Naive thymus-derived CD8-positive, alpha-beta T cell (primary cell): ENCODE data around the gene DENND11. TPM values are rescaled to one million over a fixed set of nuclear protein-coding genes. Genes with fewer than 3 reads are reported as not detected.

Source experiments
- ATAC-seq, 2 donors: fragments of 150-1000 bp; cut with Tn5 transposase in 1 of 2; sonication (Bioruptor Pico), chemical (Tn5 transposase) in 1 of 2; 1 replicate in 1 of 2; 2 replicates in 1 of 2; pipeline ENCODE4 v1.10.0; 2021; ENCODE audit warnings: mild to moderate bottlenecking in 2 of 2, moderate library complexity in 2 of 2
- POLR2A ChIA-PET: fragments of 350-600 bp; sonication (Branson Sonifier 250); formaldehyde crosslinking; loops from one replicate; lab custom pipeline; 2021; ENCODE audit warnings: antibody characterized with exemption; lab: Charles Lee
- DNase-seq, 10 donors: peaks; one replicate each; pipeline versions ENCODE4 v3.0.0 to v3.0.0-alpha.2; 2020 to 2022
- H3K27ac Mint-ChIP-seq, 10 donors: one replicate each; pipeline ENCODE4 v1.8.0; 2020 to 2022; ENCODE audit warnings: mild to moderate bottlenecking in 10 of 10, mixed read lengths in 10 of 10, moderate library complexity in 4 of 10, inconsistent platforms in 1 of 10
- H3K27me3 Mint-ChIP-seq, 5 donors: one replicate each; pipeline ENCODE4 v1.8.0; 2021 to 2022; ENCODE audit warnings: mixed read lengths in 5 of 5
- H3K36me3 Mint-ChIP-seq, 3 donors: one replicate each; pipeline ENCODE4 v1.8.0; 2020 to 2022; ENCODE audit warnings: mixed read lengths in 3 of 3, mild to moderate bottlenecking in 2 of 3, inconsistent platforms in 1 of 3
- H3K4me1 Mint-ChIP-seq, 4 donors: one replicate each; pipeline ENCODE4 v1.8.0; 2021 to 2022; ENCODE audit warnings: mixed read lengths in 4 of 4
- H3K4me3 Mint-ChIP-seq, 10 donors: one replicate each; pipeline ENCODE4 v1.8.0; 2020 to 2022; ENCODE audit warnings: mild to moderate bottlenecking in 10 of 10, mixed read lengths in 10 of 10, moderate library complexity in 6 of 10, inconsistent platforms in 1 of 10
- H3K9me3 Mint-ChIP-seq, 9 donors: one replicate each; pipeline ENCODE4 v1.8.0; 2020 to 2022; ENCODE audit warnings: mixed read lengths in 9 of 9, mild to moderate bottlenecking in 3 of 9, inconsistent platforms in 1 of 9, moderate library complexity in 1 of 9
- polyA plus RNA-seq, 3 donors: library from polyadenylated mRNA; unstranded; fragments of 300-500 nt; fragmentation: Illumina TruSeq; gene quantifications; one replicate each; pipeline ENCODE4 v1.2.3, GENCODE V29; 2021
- total RNA-seq, 8 experiments: library from RNA in 2 of 8; stranded (reverse) in 2 of 8; gene quantifications; one replicate each; pipeline ENCODE4 v1.2.3 and lab custom pipeline; 2021 to 2026

DENND11 gene
- 10 to 100 TPM; 65.4 to 68.0 TPM for total RNA-seq
- polyA plus RNA-seq: 10 to 100 TPM; 16.4 to 30.0 (median 20.3) TPM
- 101 to 302 (median 224) reads per million in 6 experiments for total RNA-seq (lab: John Stamatoyannopoulos, UW)

- peaks cover 0 to 3% (median 0%) of the 10 kb centered on the region in 5 donors for H3K27me3 Mint-ChIP-seq
- peaks cover 0 to 8% (median 0%) of the 10 kb centered on the region in 3 donors for H3K36me3 Mint-ChIP-seq
- H3K4me3 Mint-ChIP-seq: peak within 1 kb of the TSS; percentile 84 to 95 (median 89)
- POLR2A ChIA-PET: interaction anchor here (1.0 to 4.2 kb wide), 5 partner anchors 10 to 1224 kb away, joined by 3 to 75 read pairs (median 6); partner anchors contain the start of genes AGK and SSBP1
- peaks cover 38 to 48% (median 45%) of the 10 kb centered on the region in 4 donors for H3K4me1 Mint-ChIP-seq
- H3K27ac Mint-ChIP-seq: peak within 1 kb of the TSS; percentile 88 to 97 (median 95)
- peak; percentile 25 to 68 (median 57) for DNase-seq
- ATAC-seq: peak; percentile 75 to 80
- no peaks in the 10 kb centered on the region for H3K9me3 Mint-ChIP-seq
These were observed at the start of gene DENND11 for GRCh38 chr7:141702047-141702567. Gene DENND11, minus strand, starts transcription at chr7:141702166. Its CDS starts 13 bp downstream, at chr7:141702153.

GRCh38 chr7:141748396-141748795 is 46.4 kb upstream of the DENND11 start:
- DNase-seq (no peak), ATAC-seq (no peak)
- Mint-ChIP-seq H3K27me3 (no peaks in the 10 kb centered on the region), H3K4me3 (no peak overlapping the region), H3K27ac (no peak overlapping the region), H3K36me3 (peaks cover 41 to 89% (median 68%) of the 10 kb centered on the region in 3 donors), H3K4me1 (peaks cover 0 to 6% (median 0%) of the 10 kb centered on the region in 4 donors), H3K9me3 (peaks cover 0 to 37% (median 23%) of the 10 kb centered on the region in 9 donors)
- POLR2A ChIA-PET: no interaction called here

- POLR2A ChIA-PET: no interaction called here
- no peak for ATAC-seq
- Mint-ChIP-seq H3K36me3 (peaks cover 12 to 82% (median 26%) of the 10 kb centered on the region in 3 donors), H3K9me3 (no peaks in the 10 kb centered on the region), H3K4me3 (no peak overlapping the region), H3K27ac (no peak overlapping the region), H3K4me1 (peaks cover 14 to 37% (median 29%) of the 10 kb centered on the region in 4 donors), H3K27me3 (no peaks in the 10 kb centered on the region)
- no peak for DNase-seq
These were observed 42.2 kb upstream of the DENND11 start for GRCh38 chr7:141744131-141744530.

GRCh38 chr7:141742229-141742628 is 40.3 kb upstream of the DENND11 start:
- H3K9me3 Mint-ChIP-seq: no peaks in the 10 kb centered on the region
- DNase-seq (no peak), ATAC-seq (no peak)
- H3K36me3 Mint-ChIP-seq: peaks cover 16 to 76% (median 18%) of the 10 kb centered on the region in 3 donors
- peak overlapping the region in 1 of 10 donors; percentile 34 for H3K27ac Mint-ChIP-seq
- POLR2A ChIA-PET: interaction anchor here (5.9 kb wide), 1 partner anchor 41 kb away, joined by 75 read pairs; the partner anchor contains the start of gene DENND11
- no peak overlapping the region for H3K4me3 Mint-ChIP-seq
- H3K4me1 Mint-ChIP-seq: peaks cover 21 to 52% (median 45%) of the 10 kb centered on the region in 4 donors
- no peaks in the 10 kb centered on the region for H3K27me3 Mint-ChIP-seq

GRCh38 chr7:141739250-141739649 is 37.3 kb upstream of the DENND11 start:
- no peaks in the 10 kb centered on the region for H3K9me3 Mint-ChIP-seq
- H3K4me1 Mint-ChIP-seq: peaks cover 21 to 53% (median 51%) of the 10 kb centered on the region in 4 donors
- POLR2A ChIA-PET: interaction anchor here (1.6 to 5.9 kb wide), 4 partner anchors 38 to 724 kb away, joined by 6 to 75 read pairs (median 18); partner anchors contain the start of genes AGK, DENND11 and MRPS33
- ATAC-seq: no peak
- no peak for DNase-seq
- H3K36me3 Mint-ChIP-seq: peaks cover 2 to 51% (median 15%) of the 10 kb centered on the region in 3 donors
- H3K27me3 Mint-ChIP-seq: no peaks in the 10 kb centered on the region
- peak overlapping the region; percentile 55 to 99 (median 96) for H3K4me3 Mint-ChIP-seq
- H3K27ac Mint-ChIP-seq: peak overlapping the region; percentile 41 to 99 (median 91)

- no peaks in the 10 kb centered on the region for H3K9me3 Mint-ChIP-seq
- peak overlapping the region; percentile 98 to 99 (median 98) for H3K27ac Mint-ChIP-seq
- POLR2A ChIA-PET: interaction anchor here (0.7 to 5.9 kb wide), 7 partner anchors 30 to 724 kb away, joined by 3 to 75 read pairs (median 16); partner anchors contain the start of genes AGK, DENND11, MRPS33 and WEE2
- peak overlapping the region; percentile 95 to 99 (median 98) for H3K4me3 Mint-ChIP-seq
- ATAC-seq (no peak), DNase-seq (no peak)
- peaks cover 21 to 53% (median 49%) of the 10 kb centered on the region in 4 donors for H3K4me1 Mint-ChIP-seq
- peaks cover 2 to 45% (median 8%) of the 10 kb centered on the region in 3 donors for H3K36me3 Mint-ChIP-seq
- no peaks in the 10 kb centered on the region for H3K27me3 Mint-ChIP-seq
These were observed 36.6 kb upstream of the DENND11 start for GRCh38 chr7:141738592-141739013.

GRCh38 chr7:141737836-141738591 is 36.0 kb upstream of the DENND11 start, which contains the start of gene SSBP1:
Gene SSBP1, plus strand, starts transcription at chr7:141738358. Its CDS starts 809 bp downstream, at chr7:141739167.
- H3K27ac Mint-ChIP-seq: peak within 1 kb of the TSS; percentile 98 to 99 (median 98)
- peak within 1 kb of the TSS; percentile 95 to 99 (median 98) for H3K4me3 Mint-ChIP-seq
- peaks cover 2 to 39% (median 4%) of the 10 kb centered on the region in 3 donors for H3K36me3 Mint-ChIP-seq
- DNase-seq (peak; percentile 72 to 94 (median 91)), ATAC-seq (peak; percentile 83 to 88)
- POLR2A ChIA-PET: interaction anchor here (0.6 to 5.9 kb wide), 11 partner anchors 12 to 1676 kb away, joined by 3 to 75 read pairs (median 5); partner anchors contain the start of genes AGK, DENND11, MRPS33 and WEE2
- H3K9me3 Mint-ChIP-seq: no peaks in the 10 kb centered on the region
- peaks cover 19 to 53% (median 48%) of the 10 kb centered on the region in 4 donors for H3K4me1 Mint-ChIP-seq
- no peaks in the 10 kb centered on the region for H3K27me3 Mint-ChIP-seq

- ATAC-seq: peak in 1 of 2 donors; percentile 30
- H3K27me3 Mint-ChIP-seq: no peaks in the 10 kb centered on the region
- POLR2A ChIA-PET: interaction anchor here (0.8 to 5.9 kb wide), 7 partner anchors 12 to 722 kb away, joined by 3 to 75 read pairs (median 16); partner anchors contain the start of genes AGK, DENND11, MRPS33 and WEE2
- H3K9me3 Mint-ChIP-seq: no peaks in the 10 kb centered on the region
- peak overlapping the region; percentile 95 to 99 (median 98) for H3K4me3 Mint-ChIP-seq
- peak in 7 of 10 donors; percentile 8 to 59 (median 48) for DNase-seq
- H3K4me1 Mint-ChIP-seq: peaks cover 19 to 49% (median 44%) of the 10 kb centered on the region in 4 donors
- peaks cover 2 to 31% (median 4%) of the 10 kb centered on the region in 3 donors for H3K36me3 Mint-ChIP-seq
- peak overlapping the region; percentile 98 to 99 (median 98) for H3K27ac Mint-ChIP-seq
These were observed 35.3 kb upstream of the DENND11 start for GRCh38 chr7:141737118-141737835.

GRCh38 chr7:141731476-141732149 is 29.6 kb upstream of the DENND11 start:
- Mint-ChIP-seq H3K27me3 (no peaks in the 10 kb centered on the region), H3K4me1 (peaks cover 0 to 3% (median 1%) of the 10 kb centered on the region in 4 donors), H3K27ac (no peak overlapping the region), H3K9me3 (no peaks in the 10 kb centered on the region), H3K4me3 (no peak overlapping the region), H3K36me3 (no peaks in the 10 kb centered on the region)
- no peak for ATAC-seq
- DNase-seq: no peak
- POLR2A ChIA-PET: interaction anchor here (0.7 kb wide), 1 partner anchor 1008 kb away, joined by 3 read pairs; no protein-coding TSS in a partner anchor

- H3K4me3 Mint-ChIP-seq: no peak overlapping the region
- no peaks in the 10 kb centered on the region for H3K9me3 Mint-ChIP-seq
- DNase-seq (no peak), ATAC-seq (no peak)
- POLR2A ChIA-PET: interaction anchor here (1.2 kb wide), 1 partner anchor 75 kb away, joined by 3 read pairs; no protein-coding TSS in a partner anchor
- H3K4me1 Mint-ChIP-seq: peaks cover 0 to 2% (median 0%) of the 10 kb centered on the region in 4 donors
- H3K27ac Mint-ChIP-seq: no peak overlapping the region
- H3K36me3 Mint-ChIP-seq: peaks cover 0 to 2% (median 0%) of the 10 kb centered on the region in 3 donors
- no peaks in the 10 kb centered on the region for H3K27me3 Mint-ChIP-seq
These were observed 27.1 kb upstream of the DENND11 start for GRCh38 chr7:141729020-141729419.

GRCh38 chr7:141722529-141722928 is 20.6 kb upstream of the DENND11 start:
- Mint-ChIP-seq H3K27ac (no peak overlapping the region), H3K4me1 (no peaks in the 10 kb centered on the region), H3K9me3 (no peaks in the 10 kb centered on the region), H3K4me3 (no peak overlapping the region), H3K27me3 (no peaks in the 10 kb centered on the region), H3K36me3 (peaks cover 0 to 20% (median 8%) of the 10 kb centered on the region in 3 donors)
- DNase-seq (no peak), ATAC-seq (no peak)
- POLR2A ChIA-PET: no interaction called here
